HG03060 (cell line): Measurements from ENCODE around the gene ATOSA.

Experiments used
- ATAC-seq: cut with Tn5 transposase; IDR thresholded peaks from one replicate; pipeline ENCODE4 v1.9.1; 2021; ENCODE audit warnings: low read depth, moderate number of reproducible peaks; ENCODE audit not compliant: unreplicated experiment

The ATOSA gene, protein sequence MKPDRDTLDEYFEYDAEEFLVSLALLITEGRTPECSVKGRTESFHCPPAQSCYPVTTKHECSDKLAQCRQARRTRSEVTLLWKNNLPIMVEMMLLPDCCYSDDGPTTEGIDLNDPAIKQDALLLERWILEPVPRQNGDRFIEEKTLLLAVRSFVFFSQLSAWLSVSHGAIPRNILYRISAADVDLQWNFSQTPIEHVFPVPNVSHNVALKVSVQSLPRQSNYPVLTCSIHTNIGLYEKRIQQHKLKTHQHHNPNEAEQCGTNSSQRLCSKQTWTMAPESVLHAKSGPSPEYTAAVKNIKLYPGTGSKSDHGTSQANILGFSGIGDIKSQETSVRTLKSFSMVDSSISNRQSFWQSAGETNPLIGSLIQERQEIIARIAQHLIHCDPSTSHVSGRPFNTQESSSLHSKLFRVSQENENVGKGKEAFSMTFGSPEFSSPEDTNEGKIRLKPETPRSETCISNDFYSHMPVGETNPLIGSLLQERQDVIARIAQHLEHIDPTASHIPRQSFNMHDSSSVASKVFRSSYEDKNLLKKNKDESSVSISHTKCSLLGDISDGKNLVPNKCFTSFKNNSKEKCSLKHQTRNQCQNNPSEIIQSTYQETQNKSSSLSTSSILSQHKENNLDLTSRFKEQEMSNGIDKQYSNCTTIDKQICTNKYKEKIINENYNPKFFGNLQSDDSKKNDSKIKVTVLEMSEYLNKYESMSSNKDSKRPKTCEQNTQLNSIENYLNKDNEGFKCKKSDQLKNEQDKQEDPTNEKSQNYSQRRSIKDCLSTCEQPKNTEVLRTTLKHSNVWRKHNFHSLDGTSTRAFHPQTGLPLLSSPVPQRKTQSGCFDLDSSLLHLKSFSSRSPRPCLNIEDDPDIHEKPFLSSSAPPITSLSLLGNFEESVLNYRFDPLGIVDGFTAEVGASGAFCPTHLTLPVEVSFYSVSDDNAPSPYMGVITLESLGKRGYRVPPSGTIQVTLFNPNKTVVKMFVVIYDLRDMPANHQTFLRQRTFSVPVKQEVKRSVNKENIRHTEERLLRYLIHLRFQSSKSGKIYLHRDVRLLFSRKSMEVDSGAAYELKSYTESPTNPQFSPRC

GRCh38 chr15:52679232-52680040, at the start of gene ATOSA:
Gene ATOSA (minus strand): TSS chr15:52679388. CDS start chr15:52678021, 1,367 bp downstream.
- ATAC-seq, result no peak

DNA sequence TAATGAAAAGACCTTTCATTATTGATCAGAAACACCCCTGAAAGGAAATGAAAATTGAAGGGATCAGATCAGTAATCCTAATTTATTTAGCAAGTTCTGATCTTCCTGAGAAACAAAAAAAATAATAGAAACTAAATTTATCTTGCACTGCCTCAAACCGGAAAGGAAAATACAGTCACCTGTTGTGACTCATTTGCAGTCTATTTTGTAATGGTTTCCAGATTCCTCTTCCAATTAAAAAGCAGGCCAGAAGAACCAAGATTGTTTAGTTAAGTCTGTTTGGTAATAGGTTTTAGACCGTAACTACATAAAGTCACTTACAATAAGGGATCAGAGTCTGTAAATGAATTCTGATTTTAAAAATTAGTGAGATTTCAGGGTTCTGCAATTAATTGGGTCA, 49.7 kb upstream of the ATOSA start:
- ATAC-seq, result no peak

DNA sequence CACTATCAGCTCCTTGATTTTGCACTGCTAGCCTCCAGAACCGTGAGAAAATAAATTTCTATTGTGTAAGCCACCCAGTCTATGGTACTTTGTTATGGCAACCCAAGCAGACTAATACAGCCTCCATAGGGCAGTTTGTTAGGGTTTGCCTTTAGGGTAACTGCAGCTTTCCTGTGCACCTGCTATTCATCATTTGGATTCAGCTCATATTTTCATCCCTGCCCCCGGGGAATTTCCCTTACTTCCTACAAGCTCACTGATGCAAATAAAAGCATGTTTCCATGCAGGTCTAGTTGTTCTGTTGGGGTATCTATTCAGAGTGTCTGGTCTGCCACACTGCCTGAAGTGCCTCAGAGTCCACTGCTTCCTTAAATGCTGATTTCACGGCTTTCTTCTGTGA, 48.6 kb upstream of the ATOSA start:
- no peak for ATAC-seq

DNA sequence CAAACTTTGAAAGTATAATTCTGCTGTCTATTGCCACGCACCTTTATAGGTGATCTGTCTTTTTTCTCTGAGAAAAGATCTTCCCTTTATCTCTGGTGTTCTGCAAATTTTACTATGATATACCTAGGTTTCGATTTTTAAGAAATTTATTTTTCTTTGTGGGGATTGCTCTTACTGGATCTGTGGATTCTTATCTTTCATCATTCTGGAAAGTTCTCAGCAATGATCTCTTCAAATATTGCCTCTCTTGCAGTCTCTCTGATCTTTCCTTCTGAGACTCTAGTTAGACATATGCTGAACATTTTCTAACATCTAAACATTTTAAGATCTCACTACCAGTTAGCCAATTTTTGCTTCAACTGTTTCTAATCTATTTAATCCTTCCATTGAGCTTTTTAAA, 47.0 kb upstream of the ATOSA start:
- no peak for ATAC-seq

GRCh38 chr15:52718551-52718950, 39.4 kb upstream of the ATOSA start:
- ATAC-seq, result no peak

DNA sequence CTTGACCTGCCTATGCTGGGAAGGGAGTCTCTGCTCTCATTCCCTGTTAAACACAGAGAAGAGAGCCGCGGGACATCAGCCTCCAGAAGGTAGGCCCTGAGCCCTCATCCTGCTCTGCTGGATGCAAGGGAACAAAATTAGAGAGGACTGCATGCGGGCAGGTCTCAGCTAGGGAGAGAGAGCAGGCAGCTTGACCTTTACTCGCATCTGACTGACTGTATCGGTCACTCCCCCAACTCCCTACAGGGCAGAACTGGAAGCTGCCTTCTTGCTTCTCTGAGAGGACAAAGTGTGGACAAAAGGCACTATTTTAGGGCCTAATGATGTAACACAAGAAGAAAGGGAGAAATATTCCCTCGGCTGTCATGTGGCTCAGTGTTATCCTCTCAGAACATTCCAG, 38.7 kb upstream of the ATOSA start:
- ATAC-seq, result no peak

DNA sequence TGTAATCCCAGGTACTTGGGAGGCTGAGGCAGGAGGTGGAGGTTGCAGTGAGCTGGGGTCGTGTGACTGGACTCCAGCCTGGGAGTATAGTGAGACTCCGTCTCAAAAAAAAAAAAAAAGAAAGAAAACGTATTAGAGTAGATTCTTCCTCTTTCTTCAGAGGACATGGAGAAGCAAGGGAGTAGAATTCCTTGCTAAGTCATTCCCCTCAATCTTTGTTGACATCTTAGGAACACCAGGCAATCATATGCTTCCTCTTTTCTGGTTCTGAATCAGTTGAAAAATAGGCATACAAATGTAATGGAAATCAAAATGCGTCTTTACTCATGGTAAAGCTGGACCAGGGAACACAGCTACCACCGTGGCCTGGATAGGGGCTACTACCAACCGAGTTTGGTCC, 38.3 kb upstream of the ATOSA start:
- no peak for ATAC-seq

DNA sequence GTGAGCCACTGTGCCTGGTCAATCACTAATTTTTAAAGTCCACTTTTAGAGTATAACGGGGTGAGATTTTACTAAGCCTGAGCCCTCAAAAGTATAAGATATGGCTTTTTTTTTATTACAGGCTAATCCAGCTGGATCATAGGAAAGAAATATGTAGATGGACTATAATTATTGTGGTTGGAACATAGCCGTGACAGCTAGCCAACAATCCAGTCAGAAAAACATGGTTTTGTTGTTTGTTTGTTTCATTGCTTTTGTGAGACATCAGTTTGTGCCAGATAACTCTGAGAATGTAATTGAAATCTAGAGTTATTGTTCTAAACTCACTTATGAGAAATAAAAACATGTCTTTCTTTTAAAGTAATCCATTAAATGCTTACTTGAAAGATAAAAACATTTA, 37.3 kb upstream of the ATOSA start:
- ATAC-seq, result no peak

DNA sequence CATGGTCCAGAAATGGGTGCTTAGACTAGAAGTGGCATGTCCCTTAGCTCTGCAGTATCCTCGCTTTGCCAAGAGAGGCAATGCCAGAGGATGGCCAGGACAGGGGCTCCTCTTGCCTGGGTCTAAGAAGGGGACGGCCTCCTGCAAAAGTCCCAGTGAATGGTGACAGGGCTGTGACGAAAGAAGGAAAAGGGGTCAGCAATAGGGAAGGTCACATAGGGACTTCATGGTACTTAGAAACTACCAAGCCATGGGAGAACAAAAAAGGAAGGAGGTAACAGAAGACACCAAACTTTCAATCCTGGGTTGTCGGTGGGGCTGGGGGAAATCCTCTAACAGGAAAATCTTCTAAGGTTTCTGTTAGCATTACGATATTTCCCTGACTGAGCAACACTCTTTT, 36.2 kb upstream of the ATOSA start:
- ATAC-seq, result no peak

DNA sequence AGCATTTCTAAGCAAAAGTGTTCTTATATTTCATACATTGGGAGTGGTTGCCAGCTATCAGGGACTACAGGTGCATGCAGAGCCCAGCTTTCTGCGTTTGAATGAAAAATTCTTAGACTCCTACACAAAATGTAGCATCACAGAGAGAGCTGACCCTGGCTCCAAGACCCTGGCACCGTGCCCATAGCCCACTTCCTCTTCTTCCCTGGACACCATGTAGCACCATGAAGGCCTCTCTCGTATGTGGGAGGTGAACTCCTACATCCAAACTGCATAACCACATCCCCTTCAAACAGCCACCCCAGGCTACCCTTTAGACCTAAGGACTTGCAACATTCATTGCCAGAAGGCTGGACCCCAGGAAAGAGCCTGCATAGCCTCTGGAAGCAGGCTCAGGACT, 35.8 kb upstream of the ATOSA start:
- ATAC-seq, result no peak

GRCh38 chr15:52710708-52711389, 31.7 kb upstream of the ATOSA start:
- ATAC-seq, result no peak

DNA sequence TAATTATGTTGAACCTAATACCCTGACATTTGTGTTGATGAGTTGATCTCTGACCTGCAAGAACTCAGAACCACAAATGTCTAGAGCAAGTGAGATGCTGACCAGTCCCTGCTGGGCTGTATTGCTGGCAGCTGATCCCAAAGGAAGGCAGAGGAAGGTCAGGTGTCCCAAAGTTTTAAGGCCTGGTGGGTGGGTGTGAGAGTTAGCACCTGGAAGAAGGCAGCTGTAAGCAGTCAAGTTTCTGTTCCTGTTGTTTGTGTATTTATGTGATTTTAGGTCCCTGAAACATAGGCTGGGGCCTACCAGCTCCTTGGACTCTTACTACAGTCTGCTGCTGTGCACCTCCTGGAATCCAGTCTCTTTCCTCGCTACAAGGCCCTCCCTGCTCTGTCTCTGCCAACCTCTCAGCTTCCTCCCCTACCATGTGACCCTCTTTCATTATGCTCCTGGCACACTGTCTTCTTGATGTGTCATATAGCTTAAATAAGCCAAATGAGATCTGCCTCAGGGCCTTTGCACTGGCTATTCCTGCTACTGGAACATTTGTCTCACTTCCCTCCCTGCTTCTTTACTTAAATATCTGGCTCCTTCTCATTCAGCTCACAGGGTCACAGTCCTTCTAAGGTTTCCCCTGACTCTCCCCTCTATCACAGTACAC, 31.0 kb upstream of the ATOSA start:
- ATAC-seq, result no peak

- no peak for ATAC-seq
These were observed 30.2 kb upstream of the ATOSA start for GRCh38 chr15:52709187-52709981.

DNA sequence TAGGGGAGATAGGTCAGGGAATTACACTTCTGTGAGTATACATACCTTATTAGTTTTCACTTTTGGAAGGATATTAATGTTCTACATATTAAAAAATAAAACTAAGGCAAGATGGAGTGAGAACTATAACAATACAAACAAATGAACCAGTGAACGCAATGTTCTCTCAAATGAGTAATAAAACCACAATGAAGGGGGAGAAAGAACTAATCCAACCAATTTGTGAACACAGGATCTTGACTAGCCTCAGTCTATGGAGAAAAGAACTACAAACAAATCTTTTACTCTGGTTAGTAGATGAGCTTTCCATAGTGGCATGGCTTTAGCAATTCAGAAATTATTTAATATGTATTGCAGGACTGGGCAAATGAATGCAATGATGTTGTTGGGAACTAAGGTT, 26.9 kb upstream of the ATOSA start:
- ATAC-seq, result no peak

GRCh38 chr15:52702390-52702789, 23.2 kb upstream of the ATOSA start:
- no peak for ATAC-seq

DNA sequence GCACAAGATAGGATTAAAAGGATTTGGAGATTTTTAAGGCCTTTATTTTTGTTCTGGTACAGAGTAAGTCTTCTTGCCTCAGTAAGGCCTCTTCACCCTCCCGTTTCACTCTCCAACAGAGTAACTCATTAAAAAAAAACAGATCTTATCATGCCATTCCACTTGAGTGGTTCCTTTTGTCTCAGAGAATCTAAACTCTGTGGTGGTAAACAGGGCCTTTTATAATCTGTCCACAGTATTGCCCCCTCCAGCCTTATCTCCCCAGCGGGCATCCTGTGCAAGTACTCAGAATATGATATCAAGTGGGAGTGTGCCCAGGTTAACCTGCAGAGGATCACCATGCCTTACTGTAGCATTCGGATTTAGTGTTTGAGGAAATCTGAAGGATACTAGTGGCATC, 20.3 kb upstream of the ATOSA start:
- ATAC-seq, result no peak

- no peak for ATAC-seq
These were observed 19.3 kb upstream of the ATOSA start for GRCh38 chr15:52698514-52698913.

DNA sequence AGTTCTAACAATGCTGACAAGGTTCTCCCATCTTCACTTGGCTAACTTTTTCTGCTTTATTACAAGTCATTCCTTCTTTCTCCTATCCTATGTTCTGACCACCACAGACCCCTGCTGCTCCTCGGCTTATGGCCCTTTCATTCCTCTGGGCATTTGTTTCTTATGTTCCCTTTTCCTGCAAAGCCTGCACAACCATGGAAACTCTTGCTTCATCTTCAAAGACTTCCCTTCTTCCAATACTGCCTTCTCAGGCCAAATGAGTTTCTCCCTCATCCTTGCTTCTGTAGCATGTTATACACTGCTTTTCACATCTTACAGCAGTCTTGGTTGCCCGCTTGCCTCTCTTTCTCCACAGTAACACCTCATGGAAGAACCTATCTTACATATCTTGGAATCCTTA, 17.9 kb upstream of the ATOSA start:
- ATAC-seq, result no peak

DNA sequence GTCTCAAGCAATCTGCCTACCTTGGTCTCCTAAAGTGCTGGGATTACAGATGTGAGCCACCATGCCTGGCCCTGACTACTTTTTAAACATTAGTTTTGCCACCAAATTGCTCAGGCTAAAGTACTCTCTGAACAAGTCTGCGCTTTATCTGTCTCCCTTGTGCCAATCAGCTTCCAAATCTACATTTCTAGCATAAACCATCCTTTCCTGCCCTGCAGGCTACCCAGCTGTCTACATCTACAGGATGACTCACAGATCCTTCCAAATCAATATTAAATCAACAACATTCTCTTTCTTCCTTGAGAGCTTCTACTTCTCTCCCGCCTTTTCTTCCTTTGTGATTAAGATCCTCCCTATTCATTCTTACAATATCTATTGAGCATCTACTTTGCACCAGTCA, 16.0 kb upstream of the ATOSA start:
- no peak for ATAC-seq
